ENCODE data around the gene CEP70. TPM values are rescaled to one million over a fixed set of nuclear protein-coding genes. Genes with fewer than 3 reads are reported as not detected.

Gene CEP70
- total and polyA plus RNA-seq, 2 donors (not counting 1 experiment from before 2014, with no cell fraction given), result 1.00 to 9.6 TPM

- H3K4me3 ChIP-seq (ENCODE audit: control extremely low read depth in 1 of 5, extremely low read depth in 1 of 5, insufficient read depth in 1 of 5, low read depth in 2 of 5, low read length in 4 of 5), result no peak overlapping the region
- Mint-ChIP-seq H3K4me1 (no peaks in the 10 kb centered on the region), H3K27ac (no peak overlapping the region), H3K9me3 (ENCODE audit: insufficient read depth) (peaks cover 1% of the 10 kb centered on the region), H3K27me3 (no peaks in the 10 kb centered on the region), H3K4me3 (no peak overlapping the region)
- H3K4me2 ChIP-seq (replicated peaks; ENCODE audit: low read depth, low read length, poor library complexity, severe bottlenecking), result no peak overlapping the region
- H3K79me2 ChIP-seq (ENCODE audit: control insufficient read depth, insufficient read depth, low read length), result no peaks in the 10 kb centered on the region
- CTCF ChIA-PET, result no interaction called here
- POLR2A ChIA-PET, result no interaction called here
- no peaks in the 10 kb centered on the region for H3K4me1 ChIP-seq (ENCODE audit: control insufficient read depth in 2 of 2, insufficient read depth in 2 of 2, low read length in 2 of 2)
- H3K9me3 ChIP-seq (ENCODE audit: control extremely low read depth in 1 of 3, control insufficient read depth in 2 of 3, insufficient read depth in 1 of 3, low read length in 2 of 3), result peaks cover 0 to 15% (median 0%) of the 10 kb centered on the region in 3 donors
- DNase-seq, result no peak
- H3K36me3 ChIP-seq (replicated peaks in 1 of 2; ENCODE audit: control extremely low read depth in 1 of 2, control insufficient read depth in 1 of 2, extremely low read depth in 1 of 2, insufficient read depth in 2 of 2, low read length in 1 of 2), result no peaks in the 10 kb centered on the region
- no peak overlapping the region for H3K9ac ChIP-seq (ENCODE audit: low read length)
- WGBS (ENCODE audit: insufficient coverage), result 60% methylated on average over 2 of the region's 2 CpGs
- ATAC-seq (ENCODE audit: low read depth), result no peak
- H4K20me1 ChIP-seq (ENCODE audit: control insufficient read depth, insufficient read depth, low read length, poor library complexity, severe bottlenecking), result no peaks in the 10 kb centered on the region
- H3K27me3 ChIP-seq (replicated peaks in 1 of 4; ENCODE audit: control extremely low read depth in 1 of 4, control insufficient read depth in 3 of 4, insufficient read depth in 4 of 4, low read length in 3 of 4), result no peaks in the 10 kb centered on the region
- no peak overlapping the region for H2AFZ ChIP-seq (ENCODE audit: insufficient read depth, low read depth, low read length, poor library complexity, severe bottlenecking)
- intact Hi-C loops (cut with micrococcal nuclease), result no loop called here
- TF ChIP-seq EZH2 (IDR thresholded peaks at IDR 0.05; ENCODE audit: borderline replicate concordance, insufficient read depth, low read depth, low read length, poor library complexity, severe bottlenecking), result no peak
- TF ChIP-seq CTCF (IDR thresholded peaks at IDR 0.05), result no peak
- H3K27ac ChIP-seq (ENCODE audit: low read length in 2 of 2), result no peak overlapping the region
Observed at GRCh38 chr3:138513090-138513843, 80.8 kb downstream of the CEP70 start.

GRCh38 chr3:138511945-138512344, 82.1 kb downstream of the CEP70 start:
- H3K4me3 Mint-ChIP-seq, result no peak overlapping the region

More at GRCh38 chr3:138511945-138512344, 82.1 kb downstream of the CEP70 start:
- no peak overlapping the region for H3K9ac ChIP-seq (ENCODE audit: low read length)
- ATAC-seq (ENCODE audit: low read depth), result no peak
- intact Hi-C loops (cut with micrococcal nuclease), result no loop called here
- no peaks in the 10 kb centered on the region for H3K4me1 Mint-ChIP-seq
- no peak overlapping the region for H3K27ac Mint-ChIP-seq
- no peak overlapping the region for H3K4me3 ChIP-seq (ENCODE audit: control extremely low read depth in 1 of 5, extremely low read depth in 1 of 5, insufficient read depth in 1 of 5, low read depth in 2 of 5, low read length in 4 of 5)
- H3K4me2 ChIP-seq (replicated peaks; ENCODE audit: low read depth, low read length, poor library complexity, severe bottlenecking), result no peak overlapping the region
- no peaks in the 10 kb centered on the region for H3K4me1 ChIP-seq (ENCODE audit: control insufficient read depth in 2 of 2, insufficient read depth in 2 of 2, low read length in 2 of 2)
- peaks cover 0 to 4% (median 0%) of the 10 kb centered on the region in 3 donors for H3K9me3 ChIP-seq (ENCODE audit: control extremely low read depth in 1 of 3, control insufficient read depth in 2 of 3, insufficient read depth in 1 of 3, low read length in 2 of 3)
- POLR2A ChIA-PET, result no interaction called here
- TF ChIP-seq EZH2 (IDR thresholded peaks at IDR 0.05; ENCODE audit: borderline replicate concordance, insufficient read depth, low read depth, low read length, poor library complexity, severe bottlenecking) (no peak), CTCF (IDR thresholded peaks at IDR 0.05) (no peak)
- DNase-seq, result no peak
- no peaks in the 10 kb centered on the region for H3K79me2 ChIP-seq (ENCODE audit: control insufficient read depth, insufficient read depth, low read length)
- H4K20me1 ChIP-seq (ENCODE audit: control insufficient read depth, insufficient read depth, low read length, poor library complexity, severe bottlenecking), result no peaks in the 10 kb centered on the region
- H3K27me3 Mint-ChIP-seq, result no peaks in the 10 kb centered on the region
- no peaks in the 10 kb centered on the region for H3K27me3 ChIP-seq (replicated peaks in 1 of 4; ENCODE audit: control extremely low read depth in 1 of 4, control insufficient read depth in 3 of 4, insufficient read depth in 4 of 4, low read length in 3 of 4)
- CTCF ChIA-PET, result interaction anchor here (0.6 kb wide), 1 partner anchor 10 kb away, joined by 3 read pairs; no protein-coding TSS in a partner anchor
- H3K27ac ChIP-seq (ENCODE audit: low read length in 2 of 2), result no peak overlapping the region
- H3K36me3 ChIP-seq (replicated peaks in 1 of 2; ENCODE audit: control extremely low read depth in 1 of 2, control insufficient read depth in 1 of 2, extremely low read depth in 1 of 2, insufficient read depth in 2 of 2, low read length in 1 of 2), result no peaks in the 10 kb centered on the region
- H2AFZ ChIP-seq (ENCODE audit: insufficient read depth, low read depth, low read length, poor library complexity, severe bottlenecking), result no peak overlapping the region
- no peaks in the 10 kb centered on the region for H3K9me3 Mint-ChIP-seq (ENCODE audit: insufficient read depth)

Measured in B cell (primary cell).